ENCODE results near the gene ADGRF1.

The ADGRF1 gene

DNA sequence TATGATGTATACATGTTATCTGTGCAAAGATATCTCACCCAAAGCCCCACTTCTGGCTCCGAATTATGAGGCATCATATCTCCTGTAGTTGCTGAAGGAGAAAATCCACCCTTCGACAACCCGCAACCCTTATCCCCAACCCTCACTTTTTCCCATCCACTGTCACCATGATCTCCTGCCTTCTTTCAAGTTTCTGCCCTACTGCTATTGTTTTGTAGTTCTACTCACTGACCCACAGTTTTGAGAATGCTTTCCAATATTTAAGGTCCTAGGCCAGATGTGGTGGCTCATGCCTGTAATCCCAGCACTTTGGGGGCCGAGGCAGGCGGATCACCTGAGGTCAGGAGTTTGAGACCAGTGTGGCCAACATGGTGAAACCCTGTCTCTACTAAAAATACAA, 22.2 kb downstream of the ADGRF1 start:
- H3K27me3 ChIP-seq (ENCODE audit: insufficient read depth, low read length, poor library complexity, severe bottlenecking): no peaks in the 10 kb centered on the region
- no peak overlapping the region for H3K9ac ChIP-seq (ENCODE audit: low read depth, low read length, poor library complexity, severe bottlenecking)
- H3K9me2 ChIP-seq (replicated peaks; ENCODE audit: low read depth, low read length): no peaks in the 10 kb centered on the region
- no peaks in the 10 kb centered on the region for H4K20me1 ChIP-seq (ENCODE audit: insufficient read depth, low read length, poor library complexity, severe bottlenecking)
- TF ChIP-seq, protein P1, sequence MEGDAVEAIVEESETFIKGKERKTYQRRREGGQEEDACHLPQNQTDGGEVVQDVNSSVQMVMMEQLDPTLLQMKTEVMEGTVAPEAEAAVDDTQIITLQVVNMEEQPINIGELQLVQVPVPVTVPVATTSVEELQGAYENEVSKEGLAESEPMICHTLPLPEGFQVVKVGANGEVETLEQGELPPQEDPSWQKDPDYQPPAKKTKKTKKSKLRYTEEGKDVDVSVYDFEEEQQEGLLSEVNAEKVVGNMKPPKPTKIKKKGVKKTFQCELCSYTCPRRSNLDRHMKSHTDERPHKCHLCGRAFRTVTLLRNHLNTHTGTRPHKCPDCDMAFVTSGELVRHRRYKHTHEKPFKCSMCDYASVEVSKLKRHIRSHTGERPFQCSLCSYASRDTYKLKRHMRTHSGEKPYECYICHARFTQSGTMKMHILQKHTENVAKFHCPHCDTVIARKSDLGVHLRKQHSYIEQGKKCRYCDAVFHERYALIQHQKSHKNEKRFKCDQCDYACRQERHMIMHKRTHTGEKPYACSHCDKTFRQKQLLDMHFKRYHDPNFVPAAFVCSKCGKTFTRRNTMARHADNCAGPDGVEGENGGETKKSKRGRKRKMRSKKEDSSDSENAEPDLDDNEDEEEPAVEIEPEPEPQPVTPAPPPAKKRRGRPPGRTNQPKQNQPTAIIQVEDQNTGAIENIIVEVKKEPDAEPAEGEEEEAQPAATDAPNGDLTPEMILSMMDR (conservative IDR thresholded peaks at IDR 0.05; ENCODE audit: low read length): no peak
- TF ChIP-seq EZH2phosphoT487 (IDR thresholded peaks at IDR 0.05; ENCODE audit: borderline replicate concordance): no peak
- H3K36me3 ChIP-seq (ENCODE audit: insufficient read depth, low read length): no peaks in the 10 kb centered on the region
- no peaks in the 10 kb centered on the region for H3K4me1 ChIP-seq (ENCODE audit: insufficient read depth, low read length, poor library complexity, severe bottlenecking)
- no peak overlapping the region for H3K4me2 ChIP-seq (ENCODE audit: low read depth, low read length, poor library complexity, severe bottlenecking)
- H3K4me3 ChIP-seq (ENCODE audit: low read length, poor library complexity, severe bottlenecking): no peak overlapping the region
- H3K79me2 ChIP-seq (ENCODE audit: insufficient read depth, low read length): no peaks in the 10 kb centered on the region
- no peaks in the 10 kb centered on the region for H3F3A ChIP-seq (ENCODE audit: low read depth)
- H2AFZ ChIP-seq (ENCODE audit: low read length): no peak overlapping the region
- H3K9me3 ChIP-seq (ENCODE audit: insufficient read depth, low read depth, low read length): no peaks in the 10 kb centered on the region

DNA sequence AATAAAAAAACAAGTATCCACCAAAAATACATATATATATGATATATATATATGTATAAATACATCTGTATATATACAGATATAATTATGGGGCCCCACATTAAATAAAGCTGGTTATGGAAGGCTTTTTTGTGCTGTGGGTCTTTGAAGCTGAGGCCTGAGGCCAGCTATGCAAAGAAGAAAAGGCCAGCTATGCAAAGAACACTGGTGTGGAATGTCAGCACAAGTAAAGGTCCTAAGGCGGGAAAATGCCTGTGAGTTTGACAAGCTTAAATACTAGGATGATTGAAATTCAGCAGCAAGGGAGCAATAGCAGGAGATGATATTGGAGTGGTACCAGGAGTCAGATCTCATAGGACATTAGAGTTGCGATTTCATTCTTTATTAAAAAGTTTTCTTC, 25.2 kb downstream of the ADGRF1 start:
- no peak for TF ChIP-seq EZH2phosphoT487 (IDR thresholded peaks at IDR 0.05; ENCODE audit: borderline replicate concordance)
- TF ChIP-seq, protein P1 (conservative IDR thresholded peaks at IDR 0.05; ENCODE audit: low read length): no peak

DNA sequence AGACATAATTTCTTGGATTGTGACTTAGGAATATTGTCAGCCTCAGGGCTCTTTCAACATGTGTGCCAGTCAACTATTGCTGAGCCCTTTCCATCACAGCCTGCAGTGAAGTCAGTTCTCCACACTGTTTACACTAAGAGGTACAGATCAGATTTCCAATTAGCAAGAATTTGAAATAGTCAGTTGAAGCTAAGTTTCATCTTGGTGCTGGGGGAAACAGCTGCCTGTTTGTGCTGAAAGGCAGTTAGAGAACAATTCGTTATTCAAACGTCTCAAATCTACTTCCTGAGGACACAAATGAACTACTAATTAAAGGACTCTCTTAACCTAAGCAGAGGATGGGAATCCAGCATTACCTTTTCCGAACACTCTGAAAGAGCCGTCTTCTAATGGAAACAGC, 25.9 kb downstream of the ADGRF1 start:
- no peaks in the 10 kb centered on the region for H3K4me1 ChIP-seq (ENCODE audit: insufficient read depth, low read length, poor library complexity, severe bottlenecking)
- H3K4me2 ChIP-seq (ENCODE audit: low read depth, low read length, poor library complexity, severe bottlenecking): no peak overlapping the region
- no peak overlapping the region for H3K4me3 ChIP-seq (ENCODE audit: low read length, poor library complexity, severe bottlenecking)
- H3F3A ChIP-seq (ENCODE audit: low read depth): no peaks in the 10 kb centered on the region
- H3K27me3 ChIP-seq (ENCODE audit: insufficient read depth, low read length, poor library complexity, severe bottlenecking): no peaks in the 10 kb centered on the region
- no peaks in the 10 kb centered on the region for H3K79me2 ChIP-seq (ENCODE audit: insufficient read depth, low read length)
- H3K9ac ChIP-seq (ENCODE audit: low read depth, low read length, poor library complexity, severe bottlenecking): no peak overlapping the region
- H3K9me2 ChIP-seq (replicated peaks; ENCODE audit: low read depth, low read length): no peaks in the 10 kb centered on the region
- H2AFZ ChIP-seq (ENCODE audit: low read length): no peak overlapping the region
- TF ChIP-seq EZH2phosphoT487 (IDR thresholded peaks at IDR 0.05; ENCODE audit: borderline replicate concordance): no peak
- TF ChIP-seq, protein P1 (conservative IDR thresholded peaks at IDR 0.05; ENCODE audit: low read length): no peak
- no peaks in the 10 kb centered on the region for H3K9me3 ChIP-seq (ENCODE audit: insufficient read depth, low read depth, low read length)
- no peaks in the 10 kb centered on the region for H3K36me3 ChIP-seq (ENCODE audit: insufficient read depth, low read length)
- H4K20me1 ChIP-seq (ENCODE audit: insufficient read depth, low read length, poor library complexity, severe bottlenecking): no peaks in the 10 kb centered on the region

More for the DNA sequence above, 25.2 kb downstream of the ADGRF1 start:
- no peak overlapping the region for H3K4me2 ChIP-seq (ENCODE audit: low read depth, low read length, poor library complexity, severe bottlenecking)
- H3K9ac ChIP-seq (ENCODE audit: low read depth, low read length, poor library complexity, severe bottlenecking): no peak overlapping the region
- H3K27me3 ChIP-seq (ENCODE audit: insufficient read depth, low read length, poor library complexity, severe bottlenecking): no peaks in the 10 kb centered on the region
- H3K79me2 ChIP-seq (ENCODE audit: insufficient read depth, low read length): no peaks in the 10 kb centered on the region
- H3K36me3 ChIP-seq (ENCODE audit: insufficient read depth, low read length): no peaks in the 10 kb centered on the region
- no peaks in the 10 kb centered on the region for H4K20me1 ChIP-seq (ENCODE audit: insufficient read depth, low read length, poor library complexity, severe bottlenecking)
- H3K9me2 ChIP-seq (replicated peaks; ENCODE audit: low read depth, low read length): no peaks in the 10 kb centered on the region
- no peaks in the 10 kb centered on the region for H3K4me1 ChIP-seq (ENCODE audit: insufficient read depth, low read length, poor library complexity, severe bottlenecking)
- H3K4me3 ChIP-seq (ENCODE audit: low read length, poor library complexity, severe bottlenecking): no peak overlapping the region
- H2AFZ ChIP-seq (ENCODE audit: low read length): no peak overlapping the region
- H3K9me3 ChIP-seq (ENCODE audit: insufficient read depth, low read depth, low read length): no peaks in the 10 kb centered on the region
- no peaks in the 10 kb centered on the region for H3F3A ChIP-seq (ENCODE audit: low read depth)

Measured in Loucy (cell line).